Measurements from ENCODE around the gene PRR13.

DNA sequence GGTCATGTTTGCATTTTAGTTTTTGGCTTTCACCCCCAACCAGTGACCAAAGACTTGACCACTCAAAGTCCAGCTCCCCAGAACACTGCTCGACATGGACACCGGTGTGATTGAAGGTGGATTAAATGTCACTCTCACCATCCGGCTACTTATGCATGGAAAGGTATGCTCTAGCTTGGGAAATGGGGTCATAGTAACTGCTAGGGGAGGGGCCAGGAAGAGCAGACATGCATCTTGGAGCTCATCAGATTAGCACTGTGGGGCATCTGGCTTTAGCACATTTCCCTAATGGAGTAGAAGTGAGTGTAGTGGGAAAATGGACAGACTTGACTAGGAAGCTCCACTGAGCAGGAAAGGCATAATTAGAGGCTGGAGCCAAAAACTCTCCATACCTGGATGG, 13.2 kb downstream of the PRR13 start:
- no peak for TF ChIP-seq EZH2 (IDR thresholded peaks at IDR 0.05; ENCODE audit: insufficient read depth, low read length)
- TF ChIP-seq CTCF (IDR thresholded peaks at IDR 0.05; ENCODE audit: insufficient read depth, low read depth, low read length): no peak

All from astrocyte (in vitro differentiated cells and primary cell).